GM12878 (cell line): ENCODE data around the gene TOP2B. TPM values are rescaled to one million over a fixed set of nuclear protein-coding genes. Genes with fewer than 3 reads are reported as not detected.

Source experiments
- CBFB ChIP-seq: IDR thresholded peaks from 2 replicates; pipeline ENCODE4 v1.6.1; 2016; ENCODE audit warnings: antibody characterized with exemption, low read depth
- CEBPB ChIP-seq, 2 experiments: fragments of 150-350 bp in 1 of 2; IDR thresholded peaks; 2 replicates each; pipeline ENCODE4 v1.6.1; 2012 to 2014; ENCODE audit warnings: low read depth in 2 of 2, low read length in 2 of 2, borderline replicate concordance in 1 of 2, inconsistent platforms in 1 of 2
- CHD4 ChIP-seq: fragments of 200-600 bp; sonication (generic); IDR thresholded peaks from 2 replicates; pipeline ENCODE4 v1.6.1; 2016; ENCODE audit warnings: mild to moderate bottlenecking
- FOS ChIP-seq: IDR thresholded peaks from 3 replicates; pipeline ENCODE4 v1.6.1; 2011; ENCODE audit warnings: borderline replicate concordance; ENCODE audit not compliant: insufficient read length; ENCODE audit errors: extremely low read depth
- FOXM1 ChIP-seq: IDR thresholded peaks from 2 replicates; pipeline ENCODE4 v1.6.1; 2012; ENCODE audit warnings: low read depth, mild to moderate bottlenecking, inconsistent platforms, low read length, moderate library complexity
- IKZF2 ChIP-seq, 2 experiments: fragments of 450-650 bp; IDR thresholded peaks; 2 replicates each; pipeline ENCODE4 v1.6.1; 2017; ENCODE audit warnings: mild to moderate bottlenecking in 2 of 2, moderate library complexity in 2 of 2
- LARP7 ChIP-seq: fragments of 450-650 bp; IDR thresholded peaks from 2 replicates; pipeline ENCODE4 v1.6.1; 2017; ENCODE audit warnings: mild to moderate bottlenecking
- NBN ChIP-seq: fragments of 450-650 bp; IDR thresholded peaks from 2 replicates; pipeline ENCODE4 v1.6.1; 2016
- SMAD5 ChIP-seq: IDR thresholded peaks from 2 replicates; pipeline ENCODE4 v1.6.1; 2016; ENCODE audit warnings: antibody characterized with exemption, low read depth
- SP1 ChIP-seq: IDR thresholded peaks from one replicate; pipeline ENCODE4 v1.6.1; 2011; ENCODE audit warnings: low read depth, low read length
- SUZ12 ChIP-seq: fragments of 200-600 bp; sonication (generic); IDR thresholded peaks from one replicate; pipeline ENCODE4 v1.6.1; 2018; ENCODE audit warnings: antibody characterized with exemption, mild to moderate bottlenecking; ENCODE audit not compliant: unreplicated experiment
- TCF12 ChIP-seq: IDR thresholded peaks from 2 replicates; pipeline ENCODE4 v1.6.1; 2011; ENCODE audit warnings: low read depth, mild to moderate bottlenecking, low read length
- TCF3 ChIP-seq: IDR thresholded peaks from 2 replicates; pipeline ENCODE4 v1.6.1; 2012; ENCODE audit warnings: low read depth, mild to moderate bottlenecking, low read length, borderline replicate concordance; ENCODE audit not compliant: insufficient read depth
- YY1 ChIP-seq: IDR thresholded peaks from 2 replicates; pipeline ENCODE4 v1.6.1; 2011; ENCODE audit warnings: low read depth, mild to moderate bottlenecking, low read length
- ZBED1 ChIP-seq: IDR thresholded peaks from 2 replicates; pipeline ENCODE4 v1.6.1; 2016; ENCODE audit warnings: borderline replicate concordance
- ZNF217 ChIP-seq: fragments of 450-650 bp; IDR thresholded peaks from 2 replicates; pipeline ENCODE4 v1.6.1; 2017; ENCODE audit warnings: antibody characterized with exemption, mild to moderate bottlenecking
- ZNF384 ChIP-seq: IDR thresholded peaks from 2 replicates; pipeline ENCODE4 v1.6.1; 2012; ENCODE audit warnings: low read depth, mild to moderate bottlenecking, low read length, improper control_type of control experiment, borderline replicate concordance
- ZZZ3 ChIP-seq: IDR thresholded peaks from 2 replicates; pipeline ENCODE4 v1.6.1; 2011; ENCODE audit warnings: low read depth; ENCODE audit not compliant: control insufficient read depth, insufficient read length
- polyA plus RNA-seq, 11 experiments: library from polyadenylated mRNA; depleted of rRNA in 4 of 11; unstranded in 6 of 11; stranded (reverse) in 5 of 11; fragments of >200 nt; fragmentation: Nextera tagmentation in 4 of 11; fragmentation: Illumina TruSeq in 1 of 11; extraction: Ambion mirVana in 4 of 11; extraction: Trizol in 1 of 11; gene quantifications; 1 replicate in 1 of 11; 2 replicates in 10 of 11; pipeline versions ENCODE4 v1.2.1 to v1.2.3, GENCODE V29; 2011 to 2016; ENCODE audit warnings: inconsistent platforms in 2 of 11, missing spikeins in 2 of 11, low read depth in 1 of 11
- total RNA-seq, 4 experiments: library from RNA; depleted of rRNA in 3 of 4; stranded (reverse); fragments of >200 nt in 3 of 4; fragmentation: Illumina TruSeq in 1 of 4; extraction: Trizol in 1 of 4; gene quantifications; 2 replicates each; pipeline versions ENCODE4 v1.2.1 to v1.2.3, GENCODE V29; 2013 to 2021
- TF ChIP-seq, protein P1 (sequence below): fragments of 450-650 bp; IDR thresholded peaks from 2 replicates; pipeline ENCODE4 v1.6.1; 2017; ENCODE audit warnings: mild to moderate bottlenecking, moderate library complexity
- TF ChIP-seq, protein P2 (sequence below): fragments of 450-650 bp; formaldehyde crosslinking; IDR thresholded peaks from 2 replicates; pipeline ENCODE4 v1.4.0; 2022; ENCODE audit warnings: mild to moderate bottlenecking, moderate library complexity
- TF ChIP-seq, protein P3 (sequence below): IDR thresholded peaks from 2 replicates; pipeline ENCODE4 v1.6.1; 2011; ENCODE audit warnings: borderline replicate concordance, low read depth, mild to moderate bottlenecking, moderate library complexity, mixed read lengths, low read length; ENCODE audit not compliant: insufficient read depth; ENCODE audit errors: extremely low read length

The TOP2B gene
- total and polyA plus RNA-seq, 10 of the 15 experiments (the other 5 are each of a cell fraction or from before 2014, with no cell fraction given), result 28.6 to 134 (median 83.4) TPM

- TF ChIP-seq, protein P1, sequence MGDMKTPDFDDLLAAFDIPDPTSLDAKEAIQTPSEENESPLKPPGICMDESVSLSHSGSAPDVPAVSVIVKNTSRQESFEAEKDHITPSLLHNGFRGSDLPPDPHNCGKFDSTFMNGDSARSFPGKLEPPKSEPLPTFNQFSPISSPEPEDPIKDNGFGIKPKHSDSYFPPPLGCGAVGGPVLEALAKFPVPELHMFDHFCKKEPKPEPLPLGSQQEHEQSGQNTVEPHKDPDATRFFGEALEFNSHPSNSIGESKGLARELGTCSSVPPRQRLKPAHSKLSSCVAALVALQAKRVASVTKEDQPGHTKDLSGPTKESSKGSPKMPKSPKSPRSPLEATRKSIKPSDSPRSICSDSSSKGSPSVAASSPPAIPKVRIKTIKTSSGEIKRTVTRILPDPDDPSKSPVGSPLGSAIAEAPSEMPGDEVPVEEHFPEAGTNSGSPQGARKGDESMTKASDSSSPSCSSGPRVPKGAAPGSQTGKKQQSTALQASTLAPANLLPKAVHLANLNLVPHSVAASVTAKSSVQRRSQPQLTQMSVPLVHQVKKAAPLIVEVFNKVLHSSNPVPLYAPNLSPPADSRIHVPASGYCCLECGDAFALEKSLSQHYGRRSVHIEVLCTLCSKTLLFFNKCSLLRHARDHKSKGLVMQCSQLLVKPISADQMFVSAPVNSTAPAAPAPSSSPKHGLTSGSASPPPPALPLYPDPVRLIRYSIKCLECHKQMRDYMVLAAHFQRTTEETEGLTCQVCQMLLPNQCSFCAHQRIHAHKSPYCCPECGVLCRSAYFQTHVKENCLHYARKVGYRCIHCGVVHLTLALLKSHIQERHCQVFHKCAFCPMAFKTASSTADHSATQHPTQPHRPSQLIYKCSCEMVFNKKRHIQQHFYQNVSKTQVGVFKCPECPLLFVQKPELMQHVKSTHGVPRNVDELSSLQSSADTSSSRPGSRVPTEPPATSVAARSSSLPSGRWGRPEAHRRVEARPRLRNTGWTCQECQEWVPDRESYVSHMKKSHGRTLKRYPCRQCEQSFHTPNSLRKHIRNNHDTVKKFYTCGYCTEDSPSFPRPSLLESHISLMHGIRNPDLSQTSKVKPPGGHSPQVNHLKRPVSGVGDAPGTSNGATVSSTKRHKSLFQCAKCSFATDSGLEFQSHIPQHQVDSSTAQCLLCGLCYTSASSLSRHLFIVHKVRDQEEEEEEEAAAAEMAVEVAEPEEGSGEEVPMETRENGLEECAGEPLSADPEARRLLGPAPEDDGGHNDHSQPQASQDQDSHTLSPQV, result no peak
- peak; percentile 98 for TF ChIP-seq LARP7
- TF ChIP-seq CHD4, result no peak
- TF ChIP-seq NBN, result peak; percentile 68; the same call in 1 of the 2 replicates
- peak; percentile 72 for TF ChIP-seq CBFB
- no peak for TF ChIP-seq TCF3
- TF ChIP-seq, protein P2, sequence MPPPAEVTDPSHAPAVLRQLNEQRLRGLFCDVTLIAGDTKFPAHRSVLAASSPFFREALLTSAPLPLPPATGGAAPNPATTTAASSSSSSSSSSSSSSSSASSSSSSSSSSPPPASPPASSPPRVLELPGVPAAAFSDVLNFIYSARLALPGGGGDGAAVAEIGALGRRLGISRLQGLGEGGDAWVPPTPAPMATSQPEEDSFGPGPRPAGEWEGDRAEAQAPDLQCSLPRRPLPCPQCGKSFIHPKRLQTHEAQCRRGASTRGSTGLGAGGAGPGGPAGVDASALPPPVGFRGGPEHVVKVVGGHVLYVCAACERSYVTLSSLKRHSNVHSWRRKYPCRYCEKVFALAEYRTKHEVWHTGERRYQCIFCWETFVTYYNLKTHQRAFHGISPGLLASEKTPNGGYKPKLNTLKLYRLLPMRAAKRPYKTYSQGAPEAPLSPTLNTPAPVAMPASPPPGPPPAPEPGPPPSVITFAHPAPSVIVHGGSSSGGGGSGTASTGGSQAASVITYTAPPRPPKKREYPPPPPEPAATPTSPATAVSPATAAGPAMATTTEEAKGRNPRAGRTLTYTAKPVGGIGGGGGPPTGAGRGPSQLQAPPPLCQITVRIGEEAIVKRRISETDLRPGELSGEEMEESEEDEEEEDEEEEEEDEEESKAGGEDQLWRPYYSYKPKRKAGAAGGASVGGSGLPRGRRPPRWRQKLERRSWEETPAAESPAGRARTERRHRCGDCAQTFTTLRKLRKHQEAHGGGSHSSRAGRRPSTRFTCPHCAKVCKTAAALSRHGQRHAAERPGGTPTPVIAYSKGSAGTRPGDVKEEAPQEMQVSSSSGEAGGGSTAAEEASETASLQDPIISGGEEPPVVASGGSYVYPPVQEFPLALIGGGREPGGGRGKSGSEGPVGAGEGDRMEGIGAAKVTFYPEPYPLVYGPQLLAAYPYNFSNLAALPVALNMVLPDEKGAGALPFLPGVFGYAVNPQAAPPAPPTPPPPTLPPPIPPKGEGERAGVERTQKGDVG, result no peak
- no peak for TF ChIP-seq CEBPB (IDR thresholded peaks at IDR 0.05; ENCODE audit: borderline replicate concordance in 1 of 2, low read depth in 2 of 2, low read length in 2 of 2)
- no peak for TF ChIP-seq FOXM1
- TF ChIP-seq IKZF2 (IDR thresholded peaks at IDR 0.05), result peak; percentile 36 to 39; a peak in 3 of 4 replicates
- TF ChIP-seq TCF12, result no peak
- TF ChIP-seq SMAD5, result no peak
- 0 out of 2 replicates have a peak, but pooled peaks have one; percentile 45 for TF ChIP-seq YY1
- no peak for TF ChIP-seq ZBED1
- no peak for TF ChIP-seq SP1
- TF ChIP-seq ZNF217, result peak; percentile 66; the same call in 1 of the 2 replicates
- TF ChIP-seq SUZ12, result no peak
- TF ChIP-seq ZNF384, result no peak
- no peak for TF ChIP-seq ZZZ3
- TF ChIP-seq, protein P3, sequence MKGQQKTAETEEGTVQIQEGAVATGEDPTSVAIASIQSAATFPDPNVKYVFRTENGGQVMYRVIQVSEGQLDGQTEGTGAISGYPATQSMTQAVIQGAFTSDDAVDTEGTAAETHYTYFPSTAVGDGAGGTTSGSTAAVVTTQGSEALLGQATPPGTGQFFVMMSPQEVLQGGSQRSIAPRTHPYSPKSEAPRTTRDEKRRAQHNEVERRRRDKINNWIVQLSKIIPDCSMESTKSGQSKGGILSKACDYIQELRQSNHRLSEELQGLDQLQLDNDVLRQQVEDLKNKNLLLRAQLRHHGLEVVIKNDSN, result no peak
- no peak for TF ChIP-seq FOS
Measured at GRCh38 chr3:25663869-25664811, 567 bp downstream of the TOP2B start (continued).
